ENCODE data around the gene ATP5MG. TPM values are rescaled to one million over a fixed set of nuclear protein-coding genes. Genes with fewer than 3 reads are reported as not detected.

The ATP5MG gene
- total and polyA plus RNA-seq, 2 donors (not counting 1 experiment from before 2014, with no cell fraction given): 118 to 142 TPM

DNA sequence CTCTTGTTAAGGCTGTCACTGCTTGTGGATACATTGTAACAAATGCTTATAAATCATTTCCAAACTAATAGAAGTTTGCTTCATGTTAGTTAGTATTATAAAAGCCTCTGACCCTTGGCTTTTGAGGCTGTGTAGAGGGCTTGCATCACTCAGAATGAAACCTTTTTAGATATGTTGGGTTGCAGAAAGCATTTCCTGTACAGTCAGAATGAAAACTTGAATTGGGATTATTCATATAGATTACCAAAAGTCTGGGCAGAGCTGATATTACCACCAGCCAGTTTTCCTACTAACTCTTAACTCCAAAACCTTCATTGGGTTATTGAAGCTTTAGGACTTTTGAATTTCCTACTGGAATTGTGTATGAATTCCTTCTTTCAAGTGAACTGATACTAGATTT, 46.9 kb downstream of the ATP5MG start:
- no peaks in the 10 kb centered on the region for H3K9me3 Mint-ChIP-seq (ENCODE audit: insufficient read depth)
- H3K4me3 Mint-ChIP-seq: no peak overlapping the region
- H3K9me3 ChIP-seq (ENCODE audit: control extremely low read depth in 1 of 3, control insufficient read depth in 2 of 3, insufficient read depth in 1 of 3, low read length in 2 of 3): no peaks in the 10 kb centered on the region
- intact Hi-C loops (cut with micrococcal nuclease): no loop called here
- H3K27me3 Mint-ChIP-seq: no peaks in the 10 kb centered on the region
- H3K27ac Mint-ChIP-seq: peak overlapping the region; percentile 4
- H3K36me3 ChIP-seq (replicated peaks in 1 of 2; ENCODE audit: control extremely low read depth in 1 of 2, control insufficient read depth in 1 of 2, extremely low read depth in 1 of 2, insufficient read depth in 2 of 2, low read length in 1 of 2): peaks cover 0 to 13% of the 10 kb centered on the region in 2 experiments
- no peak overlapping the region for H3K9ac ChIP-seq (ENCODE audit: low read length)
- H3K79me2 ChIP-seq (ENCODE audit: control insufficient read depth, insufficient read depth, low read length): peaks cover 100% of the 10 kb centered on the region
- H3K4me2 ChIP-seq (replicated peaks; ENCODE audit: low read depth, low read length, poor library complexity, severe bottlenecking): no peak overlapping the region
- no peak overlapping the region for H3K4me3 ChIP-seq (ENCODE audit: control extremely low read depth in 1 of 5, extremely low read depth in 1 of 5, insufficient read depth in 1 of 5, low read depth in 2 of 5, low read length in 4 of 5)
- ATAC-seq (ENCODE audit: low read depth): no peak
- H3K27ac ChIP-seq (ENCODE audit: low read length in 2 of 2): no peak overlapping the region
- peaks cover 59% of the 10 kb centered on the region for H3K4me1 Mint-ChIP-seq
- peaks cover 12 to 21% of the 10 kb centered on the region in 2 donors for H3K4me1 ChIP-seq (ENCODE audit: control insufficient read depth in 2 of 2, insufficient read depth in 2 of 2, low read length in 2 of 2)
- DNase-seq: no peak
- POLR2A ChIA-PET: no interaction called here
- H2AFZ ChIP-seq (ENCODE audit: insufficient read depth, low read depth, low read length, poor library complexity, severe bottlenecking): no peak overlapping the region
- CTCF ChIA-PET: interaction anchor here (1.1 kb wide), 1 partner anchor 28 kb away, joined by 4 read pairs; no protein-coding TSS in a partner anchor
- no peaks in the 10 kb centered on the region for H3K27me3 ChIP-seq (replicated peaks in 1 of 4; ENCODE audit: control extremely low read depth in 1 of 4, control insufficient read depth in 3 of 4, insufficient read depth in 4 of 4, low read length in 3 of 4)
- TF ChIP-seq EZH2 (IDR thresholded peaks at IDR 0.05; ENCODE audit: borderline replicate concordance, insufficient read depth, low read depth, low read length, poor library complexity, severe bottlenecking): no peak
- TF ChIP-seq, protein P1, sequence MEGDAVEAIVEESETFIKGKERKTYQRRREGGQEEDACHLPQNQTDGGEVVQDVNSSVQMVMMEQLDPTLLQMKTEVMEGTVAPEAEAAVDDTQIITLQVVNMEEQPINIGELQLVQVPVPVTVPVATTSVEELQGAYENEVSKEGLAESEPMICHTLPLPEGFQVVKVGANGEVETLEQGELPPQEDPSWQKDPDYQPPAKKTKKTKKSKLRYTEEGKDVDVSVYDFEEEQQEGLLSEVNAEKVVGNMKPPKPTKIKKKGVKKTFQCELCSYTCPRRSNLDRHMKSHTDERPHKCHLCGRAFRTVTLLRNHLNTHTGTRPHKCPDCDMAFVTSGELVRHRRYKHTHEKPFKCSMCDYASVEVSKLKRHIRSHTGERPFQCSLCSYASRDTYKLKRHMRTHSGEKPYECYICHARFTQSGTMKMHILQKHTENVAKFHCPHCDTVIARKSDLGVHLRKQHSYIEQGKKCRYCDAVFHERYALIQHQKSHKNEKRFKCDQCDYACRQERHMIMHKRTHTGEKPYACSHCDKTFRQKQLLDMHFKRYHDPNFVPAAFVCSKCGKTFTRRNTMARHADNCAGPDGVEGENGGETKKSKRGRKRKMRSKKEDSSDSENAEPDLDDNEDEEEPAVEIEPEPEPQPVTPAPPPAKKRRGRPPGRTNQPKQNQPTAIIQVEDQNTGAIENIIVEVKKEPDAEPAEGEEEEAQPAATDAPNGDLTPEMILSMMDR (IDR thresholded peaks at IDR 0.05): no peak
- peaks cover 96% of the 10 kb centered on the region for H4K20me1 ChIP-seq (ENCODE audit: control insufficient read depth, insufficient read depth, low read length, poor library complexity, severe bottlenecking)

DNA sequence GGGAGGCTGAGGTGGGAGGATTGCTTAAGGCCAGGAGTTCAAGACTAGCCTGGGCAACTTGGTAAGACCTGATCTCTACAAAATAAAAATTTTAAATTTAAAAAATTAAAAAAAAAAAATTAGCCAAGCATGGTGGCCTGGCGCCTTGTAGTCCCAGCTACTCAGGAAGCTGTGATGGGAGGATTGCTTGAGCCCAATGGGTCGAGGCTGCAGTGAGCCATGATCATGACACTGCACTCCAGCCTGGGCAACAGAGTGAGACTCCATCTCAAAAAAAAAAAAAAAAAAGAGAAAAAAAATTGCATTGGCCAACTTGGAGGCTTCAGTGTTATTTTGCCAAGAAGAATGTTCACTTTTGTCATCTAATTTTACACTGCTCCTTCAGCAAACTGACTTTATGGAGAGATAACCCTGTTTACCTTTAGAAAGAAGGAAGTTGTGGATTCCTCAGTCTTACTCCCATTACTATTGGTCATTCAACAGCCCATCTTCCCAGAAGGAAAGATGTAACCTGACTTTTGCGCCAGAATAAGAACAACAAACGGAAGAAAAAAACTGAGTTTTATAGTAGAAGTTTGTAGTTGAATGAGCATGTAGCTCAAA, 48.0 kb downstream of the ATP5MG start:
- CTCF ChIA-PET: no interaction called here

More for the DNA sequence above, 48.0 kb downstream of the ATP5MG start:
- intact Hi-C loops (cut with micrococcal nuclease): no loop called here
- Histone ChIP-seq H3K4me3 (ENCODE audit: control extremely low read depth in 1 of 5, extremely low read depth in 1 of 5, insufficient read depth in 1 of 5, low read depth in 2 of 5, low read length in 4 of 5) (no peak overlapping the region), H2AFZ (ENCODE audit: insufficient read depth, low read depth, low read length, poor library complexity, severe bottlenecking) (no peak overlapping the region), H3K79me2 (ENCODE audit: control insufficient read depth, insufficient read depth, low read length) (peaks cover 100% of the 10 kb centered on the region), H3K27me3 (replicated peaks in 1 of 4; ENCODE audit: control extremely low read depth in 1 of 4, control insufficient read depth in 3 of 4, insufficient read depth in 4 of 4, low read length in 3 of 4) (no peaks in the 10 kb centered on the region), H3K9ac (ENCODE audit: low read length) (no peak overlapping the region), H3K9me3 (ENCODE audit: control extremely low read depth in 1 of 3, control insufficient read depth in 2 of 3, insufficient read depth in 1 of 3, low read length in 2 of 3) (no peaks in the 10 kb centered on the region), H3K4me2 (replicated peaks; ENCODE audit: low read depth, low read length, poor library complexity, severe bottlenecking) (no peak overlapping the region), H4K20me1 (ENCODE audit: control insufficient read depth, insufficient read depth, low read length, poor library complexity, severe bottlenecking) (peaks cover 96% of the 10 kb centered on the region), H3K36me3 (replicated peaks in 1 of 2; ENCODE audit: control extremely low read depth in 1 of 2, control insufficient read depth in 1 of 2, extremely low read depth in 1 of 2, insufficient read depth in 2 of 2, low read length in 1 of 2) (peaks cover 0 to 14% of the 10 kb centered on the region in 2 experiments), H3K4me1 (ENCODE audit: control insufficient read depth in 2 of 2, insufficient read depth in 2 of 2, low read length in 2 of 2) (peaks cover 6 to 10% of the 10 kb centered on the region in 2 donors), H3K27ac (ENCODE audit: low read length in 2 of 2) (no peak overlapping the region)
- Mint-ChIP-seq H3K4me3 (no peak overlapping the region), H3K4me1 (peaks cover 57% of the 10 kb centered on the region), H3K27me3 (no peaks in the 10 kb centered on the region), H3K27ac (no peak overlapping the region), H3K9me3 (ENCODE audit: insufficient read depth) (no peaks in the 10 kb centered on the region)
- POLR2A ChIA-PET: no interaction called here
- no peak for TF ChIP-seq EZH2 (IDR thresholded peaks at IDR 0.05; ENCODE audit: borderline replicate concordance, insufficient read depth, low read depth, low read length, poor library complexity, severe bottlenecking)
- TF ChIP-seq, protein P1 (IDR thresholded peaks at IDR 0.05): no peak
- WGBS (ENCODE audit: insufficient coverage): no CpG with 5 or more reads among the region's 4 CpGs
- DNase-seq (no peak), ATAC-seq (ENCODE audit: low read depth) (no peak)
